ENCODE measurements around the gene SLC35F2.
"Not testable (repeated sequence)": the region's sequence is repeated elsewhere in the genome, so short reads cannot be mapped to it uniquely, and the experiment has no call there.

The SLC35F2 gene

GRCh38 chr11:107836851-107837250 lies 21.7 kb downstream of the SLC35F2 start:
- DNase-seq (ENCODE audit: low read depth): no peak
- no peak for TF ChIP-seq CTCF (conservative IDR thresholded peaks at IDR 0.05; ENCODE audit: low read depth, low read length)
- H3K4me3 ChIP-seq (ENCODE audit: low read length): no peak overlapping the region

GRCh38 chr11:107834995-107835394 lies 23.6 kb downstream of the SLC35F2 start:
- TF ChIP-seq CTCF (conservative IDR thresholded peaks at IDR 0.05; ENCODE audit: low read depth, low read length): no peak

GRCh38 chr11:107833926-107834325 lies 24.7 kb downstream of the SLC35F2 start:
- H3K4me3 ChIP-seq (ENCODE audit: low read length); DNase-seq (ENCODE audit: low read depth): not testable (repeated sequence)

More at GRCh38 chr11:107834995-107835394, 23.6 kb downstream of the SLC35F2 start:
- no peak overlapping the region for H3K4me3 ChIP-seq (ENCODE audit: low read length)
- DNase-seq (ENCODE audit: low read depth): no peak

- no peak overlapping the region for H3K4me3 ChIP-seq (ENCODE audit: low read length)
- no peak for TF ChIP-seq CTCF (conservative IDR thresholded peaks at IDR 0.05; ENCODE audit: low read depth, low read length)
- DNase-seq (ENCODE audit: low read depth): no peak
These were observed 27.6 kb downstream of the SLC35F2 start for GRCh38 chr11:107830915-107831540.

- H3K4me3 ChIP-seq (ENCODE audit: low read length): no peak overlapping the region
- no peak for TF ChIP-seq CTCF (conservative IDR thresholded peaks at IDR 0.05; ENCODE audit: low read depth, low read length)
- DNase-seq (ENCODE audit: low read depth): no peak
These were observed 31.5 kb downstream of the SLC35F2 start for GRCh38 chr11:107827041-107827440.

- no peak overlapping the region for H3K4me3 ChIP-seq (ENCODE audit: low read length)
- DNase-seq (ENCODE audit: low read depth): no peak
These were observed 32.7 kb downstream of the SLC35F2 start for GRCh38 chr11:107825875-107826274.

GRCh38 chr11:107824668-107825369 lies 33.8 kb downstream of the SLC35F2 start:
- no peak overlapping the region for H3K4me3 ChIP-seq (ENCODE audit: low read length)
- no peak for TF ChIP-seq CTCF (conservative IDR thresholded peaks at IDR 0.05; ENCODE audit: low read depth, low read length)
- DNase-seq (ENCODE audit: low read depth): no peak

More at GRCh38 chr11:107825875-107826274, 32.7 kb downstream of the SLC35F2 start:
- no peak for TF ChIP-seq CTCF (conservative IDR thresholded peaks at IDR 0.05; ENCODE audit: low read depth, low read length)
